ENCODE measurements around the gene NRG3. TPM values are rescaled to one million over a fixed set of nuclear protein-coding genes. Genes with fewer than 3 reads are reported as not detected.

The NRG3 gene
- total and polyA plus RNA-seq, 2 donors (not counting 1 experiment from before 2014, with no cell fraction given), result 0.06 TPM; not detected in 1

DNA sequence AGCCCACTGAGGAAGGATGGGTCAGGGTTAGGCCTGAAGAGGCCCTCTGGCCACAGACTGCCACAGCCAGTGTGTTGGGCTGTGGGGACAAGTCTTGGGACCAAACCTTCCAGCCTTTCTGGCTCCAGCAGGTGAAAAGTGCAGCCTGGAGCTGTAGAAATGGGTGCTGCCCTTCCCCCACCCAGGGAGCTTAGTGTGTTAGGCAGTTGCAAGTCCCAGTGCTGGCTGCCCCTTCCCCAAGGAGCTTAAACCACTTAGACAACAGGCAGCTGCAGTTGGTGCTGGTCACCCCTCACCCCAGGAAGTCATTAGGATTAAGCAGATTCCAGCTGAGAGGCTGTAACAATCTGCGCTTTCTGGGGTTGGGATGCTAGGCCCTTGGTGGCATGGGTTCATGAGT, 563.3 kb downstream of the NRG3 start:
- no peak overlapping the region for H3K27ac Mint-ChIP-seq
- ATAC-seq (ENCODE audit: low read depth) (no peak), DNase-seq (no peak)
- POLR2A ChIA-PET, result no interaction called here
- no peak overlapping the region for H3K4me3 ChIP-seq (ENCODE audit: control extremely low read depth in 1 of 5, extremely low read depth in 1 of 5, insufficient read depth in 1 of 5, low read depth in 2 of 5, low read length in 4 of 5)
- no peaks in the 10 kb centered on the region for H4K20me1 ChIP-seq (ENCODE audit: control insufficient read depth, insufficient read depth, low read length, poor library complexity, severe bottlenecking)
- H3K9ac ChIP-seq (ENCODE audit: low read length), result no peak overlapping the region
- no peak overlapping the region for H3K4me2 ChIP-seq (replicated peaks; ENCODE audit: low read depth, low read length, poor library complexity, severe bottlenecking)
- H3K9me3 Mint-ChIP-seq (ENCODE audit: insufficient read depth), result no peaks in the 10 kb centered on the region
- H3K27me3 ChIP-seq (replicated peaks in 1 of 4; ENCODE audit: control extremely low read depth in 1 of 4, control insufficient read depth in 3 of 4, insufficient read depth in 4 of 4, low read length in 3 of 4), result no peaks in the 10 kb centered on the region
- H3K9me3 ChIP-seq (ENCODE audit: control extremely low read depth in 1 of 3, control insufficient read depth in 2 of 3, insufficient read depth in 1 of 3, low read length in 2 of 3), result peaks cover 0 to 6% (median 0%) of the 10 kb centered on the region in 3 donors
- H3K4me3 Mint-ChIP-seq, result no peak overlapping the region
- CTCF ChIA-PET, result no interaction called here
- WGBS (ENCODE audit: insufficient coverage), result no CpG with 5 or more reads among the region's 1 CpG
- no peaks in the 10 kb centered on the region for H3K4me1 ChIP-seq (ENCODE audit: control insufficient read depth in 2 of 2, insufficient read depth in 2 of 2, low read length in 2 of 2)
- H2AFZ ChIP-seq (ENCODE audit: insufficient read depth, low read depth, low read length, poor library complexity, severe bottlenecking), result no peak overlapping the region
- H3K27ac ChIP-seq (ENCODE audit: low read length in 2 of 2), result no peak overlapping the region
- TF ChIP-seq EZH2 (IDR thresholded peaks at IDR 0.05; ENCODE audit: borderline replicate concordance, insufficient read depth, low read depth, low read length, poor library complexity, severe bottlenecking), result no peak
- TF ChIP-seq, protein P1, sequence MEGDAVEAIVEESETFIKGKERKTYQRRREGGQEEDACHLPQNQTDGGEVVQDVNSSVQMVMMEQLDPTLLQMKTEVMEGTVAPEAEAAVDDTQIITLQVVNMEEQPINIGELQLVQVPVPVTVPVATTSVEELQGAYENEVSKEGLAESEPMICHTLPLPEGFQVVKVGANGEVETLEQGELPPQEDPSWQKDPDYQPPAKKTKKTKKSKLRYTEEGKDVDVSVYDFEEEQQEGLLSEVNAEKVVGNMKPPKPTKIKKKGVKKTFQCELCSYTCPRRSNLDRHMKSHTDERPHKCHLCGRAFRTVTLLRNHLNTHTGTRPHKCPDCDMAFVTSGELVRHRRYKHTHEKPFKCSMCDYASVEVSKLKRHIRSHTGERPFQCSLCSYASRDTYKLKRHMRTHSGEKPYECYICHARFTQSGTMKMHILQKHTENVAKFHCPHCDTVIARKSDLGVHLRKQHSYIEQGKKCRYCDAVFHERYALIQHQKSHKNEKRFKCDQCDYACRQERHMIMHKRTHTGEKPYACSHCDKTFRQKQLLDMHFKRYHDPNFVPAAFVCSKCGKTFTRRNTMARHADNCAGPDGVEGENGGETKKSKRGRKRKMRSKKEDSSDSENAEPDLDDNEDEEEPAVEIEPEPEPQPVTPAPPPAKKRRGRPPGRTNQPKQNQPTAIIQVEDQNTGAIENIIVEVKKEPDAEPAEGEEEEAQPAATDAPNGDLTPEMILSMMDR (IDR thresholded peaks at IDR 0.05), result no peak
- no peaks in the 10 kb centered on the region for H3K79me2 ChIP-seq (ENCODE audit: control insufficient read depth, insufficient read depth, low read length)
- no peaks in the 10 kb centered on the region for H3K27me3 Mint-ChIP-seq
- H3K36me3 ChIP-seq (replicated peaks in 1 of 2; ENCODE audit: control extremely low read depth in 1 of 2, control insufficient read depth in 1 of 2, extremely low read depth in 1 of 2, insufficient read depth in 2 of 2, low read length in 1 of 2), result no peaks in the 10 kb centered on the region
- intact Hi-C loops (cut with micrococcal nuclease), result no loop called here
- no peaks in the 10 kb centered on the region for H3K4me1 Mint-ChIP-seq

DNA sequence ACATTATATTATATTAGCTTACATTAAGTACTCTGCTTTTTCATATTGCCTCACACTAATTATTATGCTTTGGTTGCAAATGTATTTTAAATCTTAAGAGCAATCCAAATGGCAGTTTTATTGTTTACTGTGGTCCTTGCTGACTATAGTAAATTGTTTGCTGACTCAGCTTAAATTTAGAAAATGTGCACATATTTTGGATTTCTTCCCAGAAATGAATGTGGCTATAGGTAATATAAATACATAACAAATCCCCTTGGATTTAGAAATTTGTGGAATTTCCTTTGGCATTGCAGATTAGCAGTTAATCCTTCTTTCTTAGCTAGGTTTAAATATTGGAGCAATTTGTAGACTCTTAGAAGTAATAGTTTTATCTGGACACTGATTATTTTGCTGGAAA, 565.8 kb downstream of the NRG3 start:
- H3K79me2 ChIP-seq (ENCODE audit: control insufficient read depth, insufficient read depth, low read length), result no peaks in the 10 kb centered on the region
- ChIA-PET POLR2A (no interaction called here), CTCF (no interaction called here)
- no peaks in the 10 kb centered on the region for H3K4me1 ChIP-seq (ENCODE audit: control insufficient read depth in 2 of 2, insufficient read depth in 2 of 2, low read length in 2 of 2)
- ATAC-seq (ENCODE audit: low read depth), result no peak
- no peaks in the 10 kb centered on the region for H3K27me3 ChIP-seq (replicated peaks in 1 of 4; ENCODE audit: control extremely low read depth in 1 of 4, control insufficient read depth in 3 of 4, insufficient read depth in 4 of 4, low read length in 3 of 4)
- H3K9me3 ChIP-seq (ENCODE audit: control extremely low read depth in 1 of 3, control insufficient read depth in 2 of 3, insufficient read depth in 1 of 3, low read length in 2 of 3), result peaks cover 0 to 6% (median 0%) of the 10 kb centered on the region in 3 donors
- Mint-ChIP-seq H3K27me3 (no peaks in the 10 kb centered on the region), H3K4me3 (no peak overlapping the region), H3K9me3 (ENCODE audit: insufficient read depth) (no peaks in the 10 kb centered on the region), H3K27ac (no peak overlapping the region), H3K4me1 (no peaks in the 10 kb centered on the region)
- no peak for TF ChIP-seq EZH2 (IDR thresholded peaks at IDR 0.05; ENCODE audit: borderline replicate concordance, insufficient read depth, low read depth, low read length, poor library complexity, severe bottlenecking)
- TF ChIP-seq, protein P1 (IDR thresholded peaks at IDR 0.05), result no peak
- H3K9ac ChIP-seq (ENCODE audit: low read length), result no peak overlapping the region
- H3K4me3 ChIP-seq (ENCODE audit: control extremely low read depth in 1 of 5, extremely low read depth in 1 of 5, insufficient read depth in 1 of 5, low read depth in 2 of 5, low read length in 4 of 5), result no peak overlapping the region
- no peak for DNase-seq
- no peak overlapping the region for H2AFZ ChIP-seq (ENCODE audit: insufficient read depth, low read depth, low read length, poor library complexity, severe bottlenecking)
- no peak overlapping the region for H3K27ac ChIP-seq (ENCODE audit: low read length in 2 of 2)
- H3K36me3 ChIP-seq (replicated peaks in 1 of 2; ENCODE audit: control extremely low read depth in 1 of 2, control insufficient read depth in 1 of 2, extremely low read depth in 1 of 2, insufficient read depth in 2 of 2, low read length in 1 of 2), result no peaks in the 10 kb centered on the region
- intact Hi-C loops (cut with micrococcal nuclease), result no loop called here
- no peak overlapping the region for H3K4me2 ChIP-seq (replicated peaks; ENCODE audit: low read depth, low read length, poor library complexity, severe bottlenecking)
- H4K20me1 ChIP-seq (ENCODE audit: control insufficient read depth, insufficient read depth, low read length, poor library complexity, severe bottlenecking), result no peaks in the 10 kb centered on the region
